ENCODE results near the gene PHF5A. TPM values are rescaled to one million over a fixed set of nuclear protein-coding genes. Genes with fewer than 3 reads are reported as not detected.

Gene PHF5A
- total and polyA plus RNA-seq, 2 donors (not counting 1 experiment from before 2014, with no cell fraction given), result 29.4 to 31.6 TPM

- Histone ChIP-seq H3K4me3 (ENCODE audit: control extremely low read depth in 1 of 5, extremely low read depth in 1 of 5, insufficient read depth in 1 of 5, low read depth in 2 of 5, low read length in 4 of 5) (no peak overlapping the region), H3K79me2 (ENCODE audit: control insufficient read depth, insufficient read depth, low read length) (peaks cover 98% of the 10 kb centered on the region), H3K9ac (ENCODE audit: low read length) (no peak overlapping the region), H3K36me3 (replicated peaks in 1 of 2; ENCODE audit: control extremely low read depth in 1 of 2, control insufficient read depth in 1 of 2, extremely low read depth in 1 of 2, insufficient read depth in 2 of 2, low read length in 1 of 2) (peaks cover 0 to 13% of the 10 kb centered on the region in 2 experiments), H3K4me2 (replicated peaks; ENCODE audit: low read depth, low read length, poor library complexity, severe bottlenecking) (no peak overlapping the region), H2AFZ (ENCODE audit: insufficient read depth, low read depth, low read length, poor library complexity, severe bottlenecking) (no peak overlapping the region), H3K27me3 (replicated peaks in 1 of 4; ENCODE audit: control extremely low read depth in 1 of 4, control insufficient read depth in 3 of 4, insufficient read depth in 4 of 4, low read length in 3 of 4) (no peaks in the 10 kb centered on the region), H3K9me3 (ENCODE audit: control extremely low read depth in 1 of 3, control insufficient read depth in 2 of 3, insufficient read depth in 1 of 3, low read length in 2 of 3) (no peaks in the 10 kb centered on the region), H3K27ac (ENCODE audit: low read length in 2 of 2) (no peak overlapping the region), H4K20me1 (ENCODE audit: control insufficient read depth, insufficient read depth, low read length, poor library complexity, severe bottlenecking) (peaks cover 64% of the 10 kb centered on the region), H3K4me1 (ENCODE audit: control insufficient read depth in 2 of 2, insufficient read depth in 2 of 2, low read length in 2 of 2) (peaks cover 31 to 47% of the 10 kb centered on the region in 2 donors)
- Mint-ChIP-seq H3K4me3 (no peak overlapping the region), H3K4me1 (peaks cover 58% of the 10 kb centered on the region), H3K27me3 (no peaks in the 10 kb centered on the region), H3K27ac (peak overlapping the region; percentile 39), H3K9me3 (ENCODE audit: insufficient read depth) (no peaks in the 10 kb centered on the region)
- ChIA-PET POLR2A (no interaction called here), CTCF (interaction anchor here (0.9 to 2.3 kb wide), 3 partner anchors 19 to 95 kb away, joined by 3 to 8 read pairs (median 5); partner anchors contain the start of genes ACO2 and PHF5A)
- 93% methylated on average over 4 of the region's 4 CpGs for WGBS (ENCODE audit: insufficient coverage)
- intact Hi-C loops (cut with micrococcal nuclease), result no loop called here
- DNase-seq, result no peak
- TF ChIP-seq CTCF (IDR thresholded peaks at IDR 0.05) (no peak), EZH2 (IDR thresholded peaks at IDR 0.05; ENCODE audit: borderline replicate concordance, insufficient read depth, low read depth, low read length, poor library complexity, severe bottlenecking) (no peak)
- ATAC-seq (ENCODE audit: low read depth), result no peak
Observed at GRCh38 chr22:41488076-41488475, 19.6 kb upstream of the PHF5A start.

- H3K9me3 ChIP-seq (ENCODE audit: control extremely low read depth in 1 of 3, control insufficient read depth in 2 of 3, insufficient read depth in 1 of 3, low read length in 2 of 3), result no peaks in the 10 kb centered on the region
- ChIA-PET POLR2A (interaction anchor here (0.5 kb wide), 1 partner anchor 78 kb away, joined by 4 read pairs; no protein-coding TSS in a partner anchor), CTCF (interaction anchor here (1.7 to 2.3 kb wide), 2 partner anchors 19 to 30 kb away, joined by 5 to 8 read pairs; partner anchors contain the start of genes ACO2 and PHF5A)
- H3K27ac ChIP-seq (ENCODE audit: low read length in 2 of 2), result peak overlapping the region in 1 of 2 donors; percentile 0
- H3K27me3 ChIP-seq (replicated peaks in 1 of 4; ENCODE audit: control extremely low read depth in 1 of 4, control insufficient read depth in 3 of 4, insufficient read depth in 4 of 4, low read length in 3 of 4), result no peaks in the 10 kb centered on the region
- H3K4me1 Mint-ChIP-seq, result peaks cover 65% of the 10 kb centered on the region
- no peak for TF ChIP-seq EZH2 (IDR thresholded peaks at IDR 0.05; ENCODE audit: borderline replicate concordance, insufficient read depth, low read depth, low read length, poor library complexity, severe bottlenecking)
- no peak for TF ChIP-seq CTCF (IDR thresholded peaks at IDR 0.05)
- H3K4me3 Mint-ChIP-seq, result no peak overlapping the region
- H2AFZ ChIP-seq (ENCODE audit: insufficient read depth, low read depth, low read length, poor library complexity, severe bottlenecking), result no peak overlapping the region
- H3K4me1 ChIP-seq (ENCODE audit: control insufficient read depth in 2 of 2, insufficient read depth in 2 of 2, low read length in 2 of 2), result peaks cover 39 to 55% of the 10 kb centered on the region in 2 donors
- DNase-seq, result no peak
- H3K9me3 Mint-ChIP-seq (ENCODE audit: insufficient read depth), result no peaks in the 10 kb centered on the region
- H3K4me3 ChIP-seq (ENCODE audit: control extremely low read depth in 1 of 5, extremely low read depth in 1 of 5, insufficient read depth in 1 of 5, low read depth in 2 of 5, low read length in 4 of 5), result no peak overlapping the region
- H3K4me2 ChIP-seq (replicated peaks; ENCODE audit: low read depth, low read length, poor library complexity, severe bottlenecking), result no peak overlapping the region
- WGBS (ENCODE audit: insufficient coverage), result 92% methylated on average over 4 of the region's 8 CpGs
- no peak for ATAC-seq (ENCODE audit: low read depth)
- H3K79me2 ChIP-seq (ENCODE audit: control insufficient read depth, insufficient read depth, low read length), result peaks cover 98% of the 10 kb centered on the region
- intact Hi-C loops (cut with micrococcal nuclease), result no loop called here
- no peaks in the 10 kb centered on the region for H3K27me3 Mint-ChIP-seq
- peaks cover 2 to 10% of the 10 kb centered on the region in 2 experiments for H3K36me3 ChIP-seq (replicated peaks in 1 of 2; ENCODE audit: control extremely low read depth in 1 of 2, control insufficient read depth in 1 of 2, extremely low read depth in 1 of 2, insufficient read depth in 2 of 2, low read length in 1 of 2)
- peaks cover 66% of the 10 kb centered on the region for H4K20me1 ChIP-seq (ENCODE audit: control insufficient read depth, insufficient read depth, low read length, poor library complexity, severe bottlenecking)
- peak overlapping the region; percentile 39 for H3K27ac Mint-ChIP-seq
- H3K9ac ChIP-seq (ENCODE audit: low read length), result no peak overlapping the region
Observed at GRCh38 chr22:41487037-41487935, 18.8 kb upstream of the PHF5A start.
